ENCODE results near the gene NAGPA.

NAGPA gene

DNA sequence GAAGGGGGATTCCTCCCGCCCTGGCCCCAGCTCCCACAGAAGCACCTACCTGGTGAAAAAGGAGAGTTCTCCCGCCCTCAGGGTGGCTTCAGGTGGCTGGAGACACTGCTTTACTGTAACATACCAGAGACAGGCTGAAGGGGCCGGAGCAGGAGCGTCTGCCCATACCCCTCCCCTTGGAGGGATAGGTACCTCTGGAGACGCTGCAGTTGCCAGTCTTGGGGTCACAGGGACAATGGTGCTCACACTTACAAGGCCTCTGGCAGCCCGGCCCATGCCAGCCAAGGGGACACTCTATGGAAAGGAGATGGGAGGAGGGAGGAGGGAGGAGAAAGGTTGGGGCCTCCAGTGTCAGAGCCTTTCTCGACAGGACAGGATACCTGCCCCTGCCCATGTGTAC, 6.6 kb downstream of the NAGPA start:
- DNase-seq = no peak

DNA sequence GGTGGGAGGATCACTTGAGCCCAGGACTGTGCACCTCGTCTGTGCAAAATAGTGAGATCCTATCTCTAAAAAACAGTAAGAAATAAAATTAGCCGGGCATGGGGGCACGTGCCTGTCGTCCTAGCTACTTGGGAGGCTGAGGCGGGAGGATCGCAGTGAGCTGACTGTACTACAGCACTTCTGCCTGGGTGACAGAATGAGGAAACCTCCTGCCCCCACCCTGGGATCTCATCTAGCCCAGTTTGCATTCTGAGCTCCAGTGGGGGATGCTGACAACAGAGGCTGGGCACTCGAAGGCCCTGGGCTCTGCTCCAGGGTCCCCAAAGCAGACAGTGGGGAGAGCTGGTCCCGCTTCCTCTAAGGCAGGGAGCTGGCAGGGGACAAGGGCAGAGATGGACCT, 7.1 kb downstream of the NAGPA start:
- DNase-seq = no peak

DNA sequence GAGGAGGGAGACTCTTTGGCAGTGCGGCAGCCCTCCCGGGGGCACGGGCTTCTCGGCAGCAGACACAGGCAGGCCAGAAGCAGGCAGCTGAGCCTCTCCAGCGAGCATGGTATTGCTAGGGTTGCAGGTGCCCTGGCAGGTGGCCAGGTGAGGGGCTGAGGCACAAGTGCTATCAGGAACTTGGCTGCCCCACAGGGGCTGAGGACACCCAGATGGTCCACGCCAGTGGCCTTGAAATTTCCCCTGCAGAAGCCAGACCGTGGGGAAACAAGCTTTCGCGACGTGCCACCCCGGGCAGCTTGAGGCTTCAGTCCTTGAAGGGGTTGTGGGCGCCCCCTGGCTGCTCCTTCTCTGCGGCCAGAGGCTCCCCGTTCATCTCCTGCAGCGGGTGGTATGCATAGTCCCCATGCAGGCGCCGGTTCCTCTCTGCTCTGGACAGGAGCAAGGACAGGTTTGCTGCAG, 8.5 kb downstream of the NAGPA start:
- DNase-seq = peak; percentile 9

DNA sequence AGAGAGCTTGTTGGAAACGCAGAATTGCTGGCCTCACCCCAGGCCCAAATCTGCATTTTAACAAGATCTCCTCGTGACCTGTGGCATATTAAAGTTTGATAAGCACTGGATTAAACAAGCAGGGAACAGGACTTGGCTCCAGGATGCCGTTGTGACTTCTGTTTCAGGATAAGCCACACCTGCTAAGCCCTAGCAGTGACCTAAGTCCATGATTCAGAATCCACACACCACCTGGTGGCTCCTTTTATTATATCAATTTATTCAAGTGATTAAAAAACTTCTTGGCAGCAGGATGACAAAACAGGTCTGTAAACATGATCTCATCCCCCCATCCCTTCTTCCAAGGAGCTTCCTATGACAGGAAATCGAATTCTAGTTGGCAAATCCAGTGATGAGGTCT, 9.1 kb downstream of the NAGPA start:
- peak; percentile 42 for DNase-seq

DNA sequence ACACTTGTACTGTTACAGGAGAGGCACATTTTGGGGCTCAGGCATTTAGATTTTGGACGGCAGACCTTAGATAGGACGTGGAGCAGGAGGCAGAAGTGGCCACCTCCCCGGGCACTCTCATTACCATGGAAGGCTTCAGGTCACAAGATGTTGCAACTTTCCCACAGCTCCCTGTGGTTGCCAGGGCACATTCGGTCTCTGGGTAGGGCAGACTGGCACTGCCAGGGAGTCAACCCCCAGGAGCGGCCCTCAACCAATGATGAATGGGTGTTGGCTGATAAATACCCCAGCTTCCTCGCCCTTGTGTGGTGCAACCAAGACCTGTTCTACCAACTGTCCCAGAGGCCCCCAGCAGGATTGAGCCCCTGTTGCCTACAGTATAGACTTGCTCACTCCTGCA, 11.2 kb downstream of the NAGPA start:
- no peak for DNase-seq

DNA sequence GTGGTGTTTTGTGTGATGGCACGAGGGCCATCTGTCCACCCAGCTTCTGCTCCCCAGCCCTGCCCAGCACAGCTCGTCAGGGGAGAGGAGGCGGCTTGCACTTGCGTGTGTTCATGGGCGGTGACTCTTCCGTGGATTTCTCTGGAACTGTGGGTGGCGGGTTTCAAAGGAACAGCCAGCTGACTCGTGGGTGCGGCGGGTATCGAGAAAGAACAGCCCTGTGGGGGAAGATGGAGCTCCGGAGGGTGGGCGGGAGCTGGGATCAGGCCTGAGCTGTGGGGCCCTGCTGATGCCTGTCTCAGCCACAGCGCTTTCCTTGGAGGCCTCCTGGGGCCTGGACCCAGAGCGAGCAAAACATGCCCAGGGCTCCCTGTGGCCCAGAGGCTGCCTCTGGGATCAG, 13.2 kb downstream of the NAGPA start:
- DNase-seq = no peak

DNA sequence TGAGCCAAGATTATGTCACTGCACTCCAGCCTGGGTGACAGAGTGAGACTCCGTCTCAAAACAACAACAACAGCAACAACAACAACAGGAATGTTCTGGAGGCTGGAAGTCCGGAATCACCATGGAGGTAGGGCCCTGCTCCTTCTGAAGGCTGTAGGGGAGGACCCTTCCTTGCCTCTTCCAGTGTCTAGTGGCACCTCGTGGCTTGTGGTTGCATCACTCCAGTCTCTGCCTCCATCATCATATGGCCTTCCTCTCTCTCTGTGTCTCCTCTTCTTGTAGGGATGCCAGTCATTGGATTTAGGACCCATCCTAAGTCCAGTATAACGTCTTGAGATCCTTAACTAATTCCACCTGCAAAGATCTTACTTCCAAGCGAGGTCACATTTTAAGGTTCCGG, 14.0 kb downstream of the NAGPA start:
- DNase-seq = no peak

DNA sequence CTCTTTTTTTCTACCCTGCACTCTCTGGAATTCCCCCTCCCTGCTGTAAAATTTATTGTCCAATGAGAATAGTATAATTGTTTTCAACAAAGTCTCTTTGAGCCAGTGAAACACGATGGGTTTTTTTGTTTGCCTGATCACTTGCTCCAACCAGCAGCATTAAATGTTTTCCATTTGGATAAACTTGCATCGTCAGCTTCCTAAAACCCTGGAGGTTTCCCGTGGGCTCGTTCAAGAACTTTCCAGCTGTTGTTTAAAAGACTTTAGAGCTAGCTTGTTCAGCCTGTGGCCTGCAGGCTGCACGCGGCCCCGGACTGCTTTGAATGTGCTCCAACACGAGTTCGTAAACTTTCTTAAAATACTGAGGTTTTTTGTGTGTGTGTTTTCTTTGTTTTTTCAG, 14.9 kb downstream of the NAGPA start:
- no peak for DNase-seq

DNA sequence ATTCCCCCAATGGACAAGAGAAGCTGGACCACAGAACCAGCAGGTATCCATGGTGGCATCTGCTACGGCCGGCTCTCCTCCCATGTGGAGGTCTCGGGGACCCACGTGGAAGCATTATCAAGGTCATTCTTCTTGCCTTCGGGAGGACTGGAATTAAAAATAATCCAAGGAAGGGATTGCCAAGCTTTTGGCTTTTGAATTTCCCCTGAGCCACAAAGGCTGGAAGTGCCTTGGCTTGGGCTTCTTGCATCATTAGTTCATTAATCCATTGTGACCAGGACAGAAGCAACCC, 16.1 kb downstream of the NAGPA start:
- no peak for DNase-seq

DNA sequence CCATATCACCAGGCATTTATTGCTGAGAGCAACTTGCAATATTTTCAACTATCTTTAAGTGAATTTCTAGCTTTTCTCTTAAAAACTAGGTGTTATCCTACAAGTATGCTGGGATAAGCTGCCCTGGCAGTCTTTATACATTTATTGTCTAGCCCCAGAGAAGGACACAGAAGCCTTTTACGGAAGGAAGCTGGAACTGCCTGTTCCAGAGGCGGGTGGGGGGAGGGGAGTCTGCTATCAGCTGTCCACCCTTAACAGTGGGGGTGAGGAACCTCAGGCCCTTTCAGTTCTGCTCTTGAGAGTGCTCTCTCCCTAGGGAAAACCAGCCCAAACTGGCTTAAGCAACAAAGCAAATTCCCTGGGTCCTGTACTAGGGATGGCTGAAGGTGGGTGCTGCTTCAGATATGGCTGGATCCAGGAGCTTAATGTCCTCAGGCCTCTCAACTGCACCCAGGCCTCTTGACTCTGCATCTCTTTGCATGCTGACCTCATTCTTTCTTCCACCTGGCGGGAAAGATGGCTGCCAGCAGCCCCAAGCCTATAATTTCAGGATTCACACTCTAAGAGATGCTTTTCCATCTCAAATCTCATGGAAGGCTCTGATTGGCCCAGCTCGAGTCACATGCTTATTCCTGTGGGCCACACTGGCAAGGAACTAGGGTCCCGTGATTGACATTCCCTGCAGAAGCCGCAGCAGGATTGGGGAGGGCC, 16.6 kb downstream of the NAGPA start:
- DNase-seq = no peak

DNA sequence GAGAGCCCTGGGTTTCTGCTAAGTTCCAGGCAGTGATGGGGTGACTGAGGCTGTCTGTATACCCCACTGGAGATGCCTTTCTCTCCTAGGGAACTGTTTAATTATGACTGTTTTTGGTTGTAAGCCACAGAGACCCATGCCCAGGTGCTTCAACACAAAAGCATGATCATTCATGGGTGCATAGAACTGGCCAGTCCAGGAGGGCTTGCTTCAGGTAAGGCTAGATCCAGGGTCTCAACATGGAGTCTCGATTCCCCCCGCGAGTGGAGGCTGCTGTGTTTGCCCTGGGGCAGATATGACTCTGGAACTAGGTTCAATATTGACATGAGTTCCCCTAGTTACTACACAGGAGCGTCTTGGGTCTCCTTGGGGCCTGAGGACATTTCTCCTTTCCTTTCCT, 17.8 kb downstream of the NAGPA start:
- DNase-seq = no peak

DNA sequence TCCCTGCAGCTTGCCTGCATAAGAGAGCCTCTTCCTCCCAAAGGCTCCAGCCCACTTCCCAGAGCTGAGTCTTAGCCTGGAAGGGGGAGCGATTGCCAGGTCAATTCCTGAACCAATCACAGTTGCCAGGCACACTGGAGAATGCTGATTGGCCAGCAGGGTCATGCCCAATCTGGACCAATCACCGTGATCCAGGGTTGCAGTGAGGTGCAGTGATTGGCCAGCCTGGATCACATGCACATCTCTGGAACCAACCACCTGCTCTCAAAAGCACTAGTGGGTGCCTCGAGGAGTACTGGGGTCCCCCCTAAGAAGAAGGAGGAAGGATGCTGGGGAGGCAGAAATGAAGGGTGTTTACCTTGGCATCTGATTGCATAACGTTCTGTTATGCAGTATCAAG, 18.4 kb downstream of the NAGPA start:
- DNase-seq = no peak

DNA sequence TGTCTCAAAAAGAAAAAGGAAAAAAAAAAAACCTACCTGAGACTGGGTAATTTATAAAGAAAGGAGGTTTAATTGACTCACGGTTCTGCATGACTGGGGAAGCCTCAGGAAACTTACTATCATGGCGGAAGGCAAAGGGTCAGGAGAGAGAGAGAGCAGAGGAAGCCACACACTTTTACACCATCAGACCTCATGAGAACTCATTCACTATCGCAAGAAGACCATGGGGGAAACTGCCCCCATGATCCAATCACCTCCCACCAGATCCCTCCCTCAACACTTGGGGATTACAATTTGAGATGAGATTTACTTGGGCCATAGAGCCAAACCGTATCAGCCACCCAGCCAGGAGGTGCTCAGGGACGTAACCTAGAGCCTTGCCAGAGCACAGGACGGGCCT, 20.8 kb downstream of the NAGPA start:
- DNase-seq = no peak

DNA sequence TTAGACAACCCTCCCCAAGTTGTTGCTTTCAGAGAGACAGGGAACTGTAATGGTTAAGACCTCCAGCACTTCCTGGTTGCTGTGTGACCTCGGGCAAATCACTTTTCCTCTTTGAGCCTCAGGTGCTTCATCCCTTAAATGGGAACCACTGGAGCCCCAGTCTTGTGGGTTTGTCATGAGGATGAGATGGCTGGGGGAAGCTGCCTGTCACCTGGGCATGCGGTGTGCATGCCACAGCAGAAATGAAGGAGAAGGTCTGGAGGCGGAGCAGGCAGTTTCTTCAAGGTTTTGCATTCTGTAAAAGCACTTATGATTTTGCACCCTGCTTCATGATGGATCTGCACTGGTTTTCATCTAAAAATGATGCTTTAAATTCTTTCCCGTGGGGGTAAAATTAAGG, 22.1 kb downstream of the NAGPA start:
- no peak for DNase-seq

DNA sequence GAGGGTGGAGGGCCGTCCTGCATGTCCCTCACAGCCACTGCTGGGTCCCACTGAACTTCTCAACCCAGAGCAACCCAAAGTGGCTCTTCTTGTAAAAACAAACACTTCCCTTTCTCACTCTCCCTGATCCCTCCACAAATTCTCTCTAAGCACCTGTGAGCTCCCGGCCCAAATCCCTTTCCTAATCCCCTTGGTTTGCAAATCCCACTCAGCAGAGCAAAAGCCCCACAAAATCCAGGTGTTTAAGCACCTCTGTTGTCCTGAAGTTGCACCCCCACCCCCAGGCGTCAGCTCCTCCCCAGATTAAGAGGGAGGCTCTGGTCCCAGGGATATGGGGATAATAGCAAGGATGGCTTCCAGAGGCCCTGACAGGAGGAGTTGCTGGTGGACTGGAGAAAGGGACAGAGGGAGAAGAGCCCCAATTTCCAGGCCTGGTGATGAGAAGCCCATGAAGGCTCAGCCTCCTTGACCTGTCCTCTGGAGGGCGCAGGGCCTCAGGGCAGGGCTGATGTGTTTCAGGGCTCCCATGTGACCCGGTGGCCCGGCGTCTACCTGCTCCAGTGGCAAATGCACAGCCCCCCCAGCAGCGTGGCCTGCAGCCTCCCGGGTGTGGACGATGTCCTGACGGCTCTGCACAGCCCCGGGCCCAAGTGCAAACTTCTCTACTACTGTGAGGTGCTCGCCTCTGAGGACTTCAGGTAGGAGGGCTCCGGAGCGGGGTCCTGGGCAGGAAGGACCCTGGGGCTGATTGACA, 23.0 kb downstream of the NAGPA start:
- DNase-seq = no peak

DNA sequence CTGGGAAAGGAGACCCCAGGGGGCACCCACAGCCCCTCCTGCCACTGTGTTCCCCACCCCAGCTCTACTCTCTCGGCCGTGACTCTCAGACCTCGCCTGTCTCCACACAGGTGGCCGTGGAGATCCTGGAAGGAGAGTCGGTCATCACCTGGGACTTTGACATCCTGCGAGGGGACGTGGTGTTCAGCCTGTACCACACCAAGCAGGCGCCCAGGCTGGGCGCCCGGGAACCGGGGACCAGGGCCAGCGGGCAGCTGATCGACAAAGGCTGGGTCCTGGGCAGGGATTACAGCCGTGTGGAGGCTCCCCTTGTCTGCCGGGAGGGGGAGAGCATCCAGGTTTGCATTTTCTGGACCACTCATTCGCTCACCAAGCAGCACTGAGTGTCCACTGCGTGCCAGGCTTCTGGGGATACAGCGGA, 25.4 kb downstream of the NAGPA start:
- no peak for DNase-seq

DNA sequence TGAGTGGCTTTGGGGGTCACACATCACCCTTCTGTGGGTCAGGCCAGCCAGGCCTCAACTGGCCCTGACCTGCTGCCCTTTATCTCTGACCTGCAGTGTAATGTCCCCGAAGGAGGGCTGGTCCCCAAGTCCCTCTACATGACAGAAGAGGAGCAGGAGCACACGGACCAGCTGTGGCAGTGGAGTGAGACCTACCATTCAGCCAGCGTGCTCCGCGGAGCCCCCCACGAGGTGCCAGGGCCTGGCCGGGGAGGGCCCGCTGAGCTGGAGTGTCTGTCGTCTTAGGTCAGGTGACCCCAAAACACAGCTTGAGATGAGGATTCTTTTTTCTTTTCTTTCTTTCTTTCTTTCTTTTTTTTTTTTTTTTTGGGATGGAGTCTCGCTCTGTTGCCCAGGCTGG, 26.5 kb downstream of the NAGPA start:
- DNase-seq = no peak

DNA sequence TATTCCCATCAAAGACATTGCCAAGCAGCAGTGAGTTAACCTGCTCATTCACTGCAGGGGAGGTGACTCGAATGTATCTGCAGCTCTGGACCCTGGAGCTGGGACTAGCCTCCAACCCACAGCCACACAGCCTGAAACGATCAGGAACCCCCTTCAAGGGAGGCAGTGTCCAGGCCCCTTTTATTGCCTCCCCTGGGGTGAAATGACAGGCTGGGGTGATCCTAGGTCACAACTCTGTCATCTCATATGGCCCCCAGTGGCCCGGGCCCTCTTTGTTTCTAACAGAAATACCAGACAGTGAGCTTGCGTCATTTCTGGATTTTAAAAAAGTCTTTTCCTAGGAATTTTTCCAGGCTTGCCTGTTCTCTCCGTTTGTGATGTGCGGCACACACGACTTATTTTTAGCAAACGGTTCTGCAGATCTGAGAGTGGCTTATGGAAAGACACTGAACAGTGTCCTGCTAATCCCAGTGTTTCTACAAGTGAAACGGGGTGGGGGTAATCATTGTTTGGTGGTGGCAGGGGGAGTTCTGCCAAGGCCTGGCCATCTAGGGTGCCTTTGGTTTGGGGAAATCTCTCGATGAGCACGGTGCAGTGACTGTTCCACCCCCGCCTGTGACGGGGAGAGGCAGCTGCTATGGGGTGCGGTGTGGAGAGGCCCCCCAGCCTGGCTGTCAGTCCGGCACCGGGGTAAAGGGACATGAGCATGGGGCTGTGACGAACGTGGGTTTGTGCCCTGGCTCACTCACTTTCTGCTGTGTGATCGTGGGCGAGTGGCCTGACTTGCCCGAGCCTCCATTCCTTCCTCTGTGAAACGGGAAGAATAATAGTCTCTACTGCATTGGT, 27.2 kb downstream of the NAGPA start:
- DNase-seq = no peak

DNA sequence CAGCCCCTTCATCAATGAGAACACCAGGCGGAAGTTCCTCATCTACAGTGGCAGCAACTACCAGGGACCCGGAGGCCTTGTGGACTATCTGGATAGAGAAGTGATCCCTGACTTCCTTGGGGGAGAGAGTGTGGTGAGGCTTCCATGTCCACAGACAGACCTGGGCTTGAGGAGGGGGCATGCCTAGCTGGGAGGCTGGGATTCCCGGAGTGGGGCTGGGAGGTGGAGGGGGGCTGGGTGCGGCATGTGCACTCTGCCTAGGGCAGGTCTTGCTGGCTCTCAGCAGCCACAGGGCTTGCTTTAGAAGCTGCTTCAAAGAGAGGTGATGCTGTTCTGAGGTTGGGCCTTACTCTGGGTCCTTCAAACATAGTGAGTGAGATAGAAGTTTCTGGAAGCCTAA, 27.8 kb downstream of the NAGPA start:
- DNase-seq = no peak

DNA sequence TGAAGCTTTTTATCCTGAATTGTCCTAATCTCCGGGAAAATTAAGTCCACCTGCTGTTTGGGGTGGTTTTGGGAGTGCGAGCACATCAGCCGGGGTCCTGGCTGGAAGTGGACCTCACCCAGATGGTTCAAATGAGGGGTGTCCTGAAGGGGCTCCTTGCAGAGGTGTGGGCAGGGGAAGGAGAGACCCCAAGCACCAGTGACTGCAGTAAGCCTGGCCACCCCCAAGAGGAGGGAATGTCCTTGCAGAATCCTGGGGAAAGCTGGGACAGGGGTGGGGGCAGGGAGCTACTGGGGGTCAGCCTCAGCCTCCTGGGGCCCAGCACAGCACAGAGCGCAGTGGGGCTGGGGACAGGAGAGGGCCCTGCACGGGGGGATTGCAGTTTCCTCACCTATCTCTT, 29.4 kb downstream of the NAGPA start:
- DNase-seq = no peak

DNA sequence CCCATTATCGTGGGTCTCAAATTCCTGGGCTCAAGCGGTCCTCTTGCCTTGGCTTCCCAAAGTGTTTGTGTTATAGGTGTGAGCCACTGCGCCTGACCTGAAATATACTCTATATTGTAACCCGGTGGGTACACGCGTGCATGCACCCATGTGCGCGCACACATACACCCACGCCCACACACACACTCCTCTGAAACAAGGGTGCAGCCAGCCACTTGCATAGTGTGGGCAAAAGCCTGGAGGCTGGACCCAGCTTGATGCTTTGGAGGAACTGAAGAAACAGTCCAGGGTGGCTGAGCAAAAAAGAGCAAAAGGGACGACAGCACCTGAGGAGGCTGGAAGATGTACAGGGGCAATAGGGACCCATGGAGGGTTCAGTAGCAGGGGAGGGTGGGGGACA, 29.9 kb downstream of the NAGPA start:
- DNase-seq = no peak

DNA sequence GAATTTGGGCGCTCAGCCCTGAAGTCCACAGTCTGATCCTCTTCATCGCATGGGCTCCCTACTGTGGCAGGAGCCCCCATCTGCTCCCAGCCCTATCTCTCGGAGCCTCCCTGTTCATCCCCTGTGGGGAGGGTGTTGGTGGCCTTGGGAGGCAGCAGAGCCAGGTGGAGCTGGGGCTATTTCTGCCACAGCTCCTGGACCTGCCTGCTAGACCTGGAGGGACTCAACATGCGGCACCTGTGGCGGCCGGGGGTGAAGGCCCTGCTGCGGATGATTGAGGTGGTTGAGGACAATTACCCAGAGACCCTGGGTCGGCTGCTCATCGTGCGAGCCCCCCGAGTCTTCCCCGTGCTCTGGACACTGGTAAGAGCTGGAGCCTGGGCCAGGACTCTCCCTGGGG, 30.5 kb downstream of the NAGPA start:
- no peak for DNase-seq

DNA sequence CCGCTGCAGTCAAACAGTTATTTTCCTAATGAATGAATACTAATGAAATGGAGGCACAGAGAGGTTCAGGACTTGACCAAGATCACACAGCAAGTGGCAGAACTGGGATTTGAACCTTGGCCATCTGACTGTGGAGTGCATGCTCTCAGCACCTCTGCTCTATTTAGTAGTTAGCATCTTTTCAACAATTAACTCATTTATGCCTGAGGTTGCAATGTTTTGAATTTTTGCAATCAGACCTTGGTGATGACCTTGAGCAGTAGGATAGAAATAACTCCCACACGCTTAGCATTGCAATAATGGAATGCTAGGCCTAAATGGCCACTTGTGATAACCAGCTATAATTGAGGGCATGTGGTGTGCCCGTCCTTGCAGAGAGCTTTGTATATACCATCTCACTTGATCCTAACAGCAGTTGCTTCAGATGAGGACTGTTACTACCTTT, 31.0 kb downstream of the NAGPA start:
- no peak for DNase-seq

DNA sequence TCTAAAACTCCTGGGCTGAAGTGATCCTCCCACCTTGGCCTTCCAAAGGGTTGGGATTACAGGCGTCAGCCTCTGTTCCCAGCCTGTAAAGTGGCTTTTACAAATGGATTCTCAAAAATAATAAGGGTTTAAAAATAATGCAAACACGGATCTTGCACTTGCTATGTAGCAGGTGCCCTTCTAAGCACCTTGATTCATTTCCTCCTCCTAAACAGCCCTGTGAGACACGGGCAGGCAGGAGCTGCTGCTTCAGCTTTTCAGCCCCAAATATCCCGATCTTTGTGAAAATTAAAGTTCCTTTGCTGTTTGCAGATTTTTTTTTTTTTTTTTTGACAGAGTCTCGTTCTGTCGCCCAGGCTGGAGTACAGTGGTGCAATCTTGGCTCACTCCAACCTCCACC, 31.7 kb downstream of the NAGPA start:
- DNase-seq = no peak
